ENCODE data around the gene GABRR1. TPM values are rescaled to one million over a fixed set of nuclear protein-coding genes. Genes with fewer than 3 reads are reported as not detected.

Gene GABRR1
- total and polyA plus RNA-seq, 2 experiments from 2014 or later, result 0.14 to 0.37 TPM

DNA sequence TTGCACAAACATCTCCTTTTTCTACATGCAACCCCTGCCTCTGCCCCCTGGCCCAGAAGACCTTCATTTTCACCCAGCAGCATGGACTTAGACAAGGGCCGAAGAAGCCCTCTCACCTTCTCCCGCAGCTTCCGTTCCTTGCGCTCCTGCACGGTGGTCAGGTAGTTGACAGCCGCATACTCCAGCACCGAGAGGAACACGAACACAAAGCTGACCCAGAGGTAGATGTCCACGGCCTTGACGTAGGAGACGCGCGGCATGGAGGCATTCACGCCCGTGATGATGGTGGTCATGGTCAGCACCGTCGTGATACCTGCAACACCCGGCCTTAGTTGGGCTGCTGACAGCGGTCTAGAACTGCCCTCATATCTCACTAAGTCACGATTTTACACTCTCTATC, 47.1 kb upstream of the GABRR1 start (continued):
- TF ChIP-seq, protein P1, sequence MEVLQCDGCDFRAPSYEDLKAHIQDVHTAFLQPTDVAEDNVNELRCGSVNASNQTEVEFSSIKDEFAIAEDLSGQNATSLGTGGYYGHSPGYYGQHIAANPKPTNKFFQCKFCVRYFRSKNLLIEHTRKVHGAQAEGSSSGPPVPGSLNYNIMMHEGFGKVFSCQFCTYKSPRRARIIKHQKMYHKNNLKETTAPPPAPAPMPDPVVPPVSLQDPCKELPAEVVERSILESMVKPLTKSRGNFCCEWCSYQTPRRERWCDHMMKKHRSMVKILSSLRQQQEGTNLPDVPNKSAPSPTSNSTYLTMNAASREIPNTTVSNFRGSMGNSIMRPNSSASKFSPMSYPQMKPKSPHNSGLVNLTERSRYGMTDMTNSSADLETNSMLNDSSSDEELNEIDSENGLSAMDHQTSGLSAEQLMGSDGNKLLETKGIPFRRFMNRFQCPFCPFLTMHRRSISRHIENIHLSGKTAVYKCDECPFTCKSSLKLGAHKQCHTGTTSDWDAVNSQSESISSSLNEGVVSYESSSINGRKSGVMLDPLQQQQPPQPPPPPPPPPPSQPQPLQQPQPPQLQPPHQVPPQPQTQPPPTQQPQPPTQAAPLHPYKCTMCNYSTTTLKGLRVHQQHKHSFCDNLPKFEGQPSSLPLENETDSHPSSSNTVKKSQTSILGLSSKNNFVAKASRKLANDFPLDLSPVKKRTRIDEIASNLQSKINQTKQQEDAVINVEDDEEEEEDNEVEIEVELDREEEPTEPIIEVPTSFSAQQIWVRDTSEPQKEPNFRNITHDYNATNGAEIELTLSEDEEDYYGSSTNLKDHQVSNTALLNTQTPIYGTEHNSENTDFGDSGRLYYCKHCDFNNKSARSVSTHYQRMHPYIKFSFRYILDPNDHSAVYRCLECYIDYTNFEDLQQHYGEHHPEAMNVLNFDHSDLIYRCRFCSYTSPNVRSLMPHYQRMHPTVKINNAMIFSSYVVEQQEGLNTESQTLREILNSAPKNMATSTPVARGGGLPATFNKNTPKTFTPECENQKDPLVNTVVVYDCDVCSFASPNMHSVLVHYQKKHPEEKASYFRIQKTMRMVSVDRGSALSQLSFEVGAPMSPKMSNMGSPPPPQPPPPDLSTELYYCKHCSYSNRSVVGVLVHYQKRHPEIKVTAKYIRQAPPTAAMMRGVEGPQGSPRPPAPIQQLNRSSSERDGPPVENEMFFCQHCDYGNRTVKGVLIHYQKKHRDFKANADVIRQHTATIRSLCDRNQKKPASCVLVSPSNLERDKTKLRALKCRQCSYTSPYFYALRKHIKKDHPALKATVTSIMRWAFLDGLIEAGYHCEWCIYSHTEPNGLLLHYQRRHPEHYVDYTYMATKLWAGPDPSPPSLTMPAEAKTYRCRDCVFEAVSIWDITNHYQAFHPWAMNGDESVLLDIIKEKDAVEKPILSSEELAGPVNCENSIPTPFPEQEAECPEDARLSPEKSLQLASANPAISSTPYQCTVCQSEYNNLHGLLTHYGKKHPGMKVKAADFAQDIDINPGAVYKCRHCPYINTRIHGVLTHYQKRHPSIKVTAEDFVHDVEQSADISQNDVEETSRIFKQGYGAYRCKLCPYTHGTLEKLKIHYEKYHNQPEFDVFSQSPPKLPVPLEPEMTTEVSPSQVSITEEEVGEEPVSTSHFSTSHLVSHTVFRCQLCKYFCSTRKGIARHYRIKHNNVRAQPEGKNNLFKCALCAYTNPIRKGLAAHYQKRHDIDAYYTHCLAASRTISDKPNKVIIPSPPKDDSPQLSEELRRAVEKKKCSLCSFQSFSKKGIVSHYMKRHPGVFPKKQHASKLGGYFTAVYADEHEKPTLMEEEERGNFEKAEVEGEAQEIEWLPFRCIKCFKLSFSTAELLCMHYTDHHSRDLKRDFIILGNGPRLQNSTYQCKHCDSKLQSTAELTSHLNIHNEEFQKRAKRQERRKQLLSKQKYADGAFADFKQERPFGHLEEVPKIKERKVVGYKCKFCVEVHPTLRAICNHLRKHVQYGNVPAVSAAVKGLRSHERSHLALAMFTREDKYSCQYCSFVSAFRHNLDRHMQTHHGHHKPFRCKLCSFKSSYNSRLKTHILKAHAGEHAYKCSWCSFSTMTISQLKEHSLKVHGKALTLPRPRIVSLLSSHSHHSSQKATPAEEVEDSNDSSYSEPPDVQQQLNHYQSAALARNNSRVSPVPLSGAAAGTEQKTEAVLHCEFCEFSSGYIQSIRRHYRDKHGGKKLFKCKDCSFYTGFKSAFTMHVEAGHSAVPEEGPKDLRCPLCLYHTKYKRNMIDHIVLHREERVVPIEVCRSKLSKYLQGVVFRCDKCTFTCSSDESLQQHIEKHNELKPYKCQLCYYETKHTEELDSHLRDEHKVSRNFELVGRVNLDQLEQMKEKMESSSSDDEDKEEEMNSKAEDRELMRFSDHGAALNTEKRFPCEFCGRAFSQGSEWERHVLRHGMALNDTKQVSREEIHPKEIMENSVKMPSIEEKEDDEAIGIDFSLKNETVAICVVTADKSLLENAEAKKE (CRISPR knock-in tag; IDR thresholded peaks at IDR 0.05), result no peak
- no peak for TF ChIP-seq CREB1 (CRISPR knock-in tag; IDR thresholded peaks at IDR 0.05; ENCODE audit: low read depth)
- TF ChIP-seq STAT1 (IDR thresholded peaks at IDR 0.05; ENCODE audit: unreplicated experiment), result no peak

DNA sequence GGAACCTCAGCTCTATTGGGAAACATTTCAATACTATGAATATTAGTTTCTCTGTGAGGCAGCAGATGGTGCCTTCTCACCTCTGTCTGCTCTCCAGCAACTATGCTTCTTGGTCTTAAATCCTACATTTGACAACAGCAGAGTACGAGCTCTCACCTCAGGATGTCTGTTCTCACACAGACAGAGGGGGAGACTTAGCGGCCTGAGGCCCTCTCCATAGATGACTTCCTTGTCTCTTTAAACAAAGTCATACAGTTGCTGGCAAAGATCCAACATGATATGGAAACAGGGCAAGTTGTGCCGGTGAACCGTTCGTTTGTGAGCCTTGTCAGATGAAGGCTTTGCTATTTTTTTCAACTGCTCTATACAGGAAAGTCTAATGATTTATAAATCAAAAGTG, 43.7 kb upstream of the GABRR1 start:
- no peaks in the 10 kb centered on the region for H3K4me1 Mint-ChIP-seq
- peaks cover 4% of the 10 kb centered on the region for H3K27me3 Mint-ChIP-seq (ENCODE audit: insufficient read depth, low read depth, poor library complexity)
- no peak overlapping the region for H3K27ac Mint-ChIP-seq
- Histone ChIP-seq H3K36me3 (ENCODE audit: insufficient read depth) (no peaks in the 10 kb centered on the region), H3K27ac (ENCODE audit: low read depth) (no peak overlapping the region), H3K4me2 (no peak overlapping the region), H3K4me1 (ENCODE audit: insufficient read depth) (no peaks in the 10 kb centered on the region), H3K9me2 (ENCODE audit: insufficient read depth) (no peaks in the 10 kb centered on the region), H3K4me3 (no peak overlapping the region), H2AFZ (no peak overlapping the region), H3F3A (replicated peaks; ENCODE audit: low read depth) (no peaks in the 10 kb centered on the region), H3K27me3 (ENCODE audit: insufficient read depth) (no peaks in the 10 kb centered on the region), H3K79me2 (replicated peaks; ENCODE audit: insufficient read depth) (no peaks in the 10 kb centered on the region), H4K20me1 (replicated peaks; ENCODE audit: insufficient read depth) (no peaks in the 10 kb centered on the region)
- DNase-seq (ENCODE audit: low spot score) (no peak), ATAC-seq (no peak)
- H3K9me3 Mint-ChIP-seq, result no peaks in the 10 kb centered on the region
- no peaks in the 10 kb centered on the region for H3K36me3 Mint-ChIP-seq (ENCODE audit: low read depth)
- no peak for TF ChIP-seq CREB1 (CRISPR knock-in tag; IDR thresholded peaks at IDR 0.05; ENCODE audit: low read depth)
- TF ChIP-seq, protein P2, sequence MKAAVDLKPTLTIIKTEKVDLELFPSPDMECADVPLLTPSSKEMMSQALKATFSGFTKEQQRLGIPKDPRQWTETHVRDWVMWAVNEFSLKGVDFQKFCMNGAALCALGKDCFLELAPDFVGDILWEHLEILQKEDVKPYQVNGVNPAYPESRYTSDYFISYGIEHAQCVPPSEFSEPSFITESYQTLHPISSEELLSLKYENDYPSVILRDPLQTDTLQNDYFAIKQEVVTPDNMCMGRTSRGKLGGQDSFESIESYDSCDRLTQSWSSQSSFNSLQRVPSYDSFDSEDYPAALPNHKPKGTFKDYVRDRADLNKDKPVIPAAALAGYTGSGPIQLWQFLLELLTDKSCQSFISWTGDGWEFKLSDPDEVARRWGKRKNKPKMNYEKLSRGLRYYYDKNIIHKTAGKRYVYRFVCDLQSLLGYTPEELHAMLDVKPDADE (IDR thresholded peaks at IDR 0.05), result no peak
- H3K4me3 Mint-ChIP-seq, result no peak overlapping the region
